Endothelial cell of umbilical vein (primary cell): ENCODE measurements around the gene SLC39A5. TPM values are rescaled to one million over a fixed set of nuclear protein-coding genes. Genes with fewer than 3 reads are reported as not detected.

Source experiments
- BruUV-seq: library from RNA; stranded (reverse); fragments of 400-500 nt; replicated peaks from 2 replicates; lab custom pipeline; 2021; lab: Mats Ljungman, UMichigan
- CTCF ChIA-PET: fragments of 300-600, 350-600 bp; sonication (Branson Sonifier 250); formaldehyde crosslinking; loops from one replicate; lab custom pipeline; 2021; ENCODE audit warnings: antibody characterized with exemption, inconsistent platforms; lab: Charles Lee
- POLR2A ChIA-PET: fragments of 300-600, 350-600 bp; sonication (Branson Sonifier 250); formaldehyde crosslinking; loops from one replicate; lab custom pipeline; 2021; ENCODE audit warnings: antibody characterized with exemption, inconsistent platforms; lab: Charles Lee
- DNase-seq: peaks from one replicate; pipeline ENCODE4 v3.0.0-alpha.2; 2011; ENCODE audit warnings: low read depth, low spot score
- FAIRE-seq: peaks from 2 replicates; lab custom pipeline; 2011; peaks lifted over from hg19 to GRCh38; lab: Jason Lieb, UNC
- H2AFZ ChIP-seq: 2 replicates; pipeline ENCODE4 v1.6.0; 2012; ENCODE audit warnings: low read depth, low read length, control low read depth, inconsistent platforms
- H3K27ac ChIP-seq: 2 replicates; pipeline ENCODE4 v1.5.1; 2011; ENCODE audit warnings: low read depth, mild to moderate bottlenecking, control low read depth, low read length, moderate library complexity; ENCODE audit not compliant: insufficient read depth
- H3K27me3 ChIP-seq, 2 experiments: 2 replicates each; pipeline versions ENCODE4 v1.6.0 to v1.6.1; 2011; ENCODE audit warnings: low read length in 2 of 2, mixed read lengths in 1 of 2; ENCODE audit not compliant: control insufficient read depth in 2 of 2, insufficient read depth in 2 of 2
- H3K36me3 ChIP-seq, 2 experiments: 2 replicates in 1 of 2; 3 replicates in 1 of 2; pipeline ENCODE4 v1.5.1; 2011; ENCODE audit warnings: low read length in 2 of 2, mild to moderate bottlenecking in 1 of 2, moderate library complexity in 1 of 2; ENCODE audit not compliant: control insufficient read depth in 2 of 2, insufficient read depth in 2 of 2; ENCODE audit errors: extremely low read depth in 1 of 2
- H3K4me1 ChIP-seq: 3 replicates; pipeline ENCODE4 v1.5.1; 2011; ENCODE audit warnings: mild to moderate bottlenecking, low read length; ENCODE audit not compliant: control insufficient read depth, insufficient read depth; ENCODE audit errors: extremely low read depth
- H3K4me2 ChIP-seq: 2 replicates; pipeline ENCODE4 v1.6.1; 2011; ENCODE audit warnings: low read length, control low read depth, mixed read lengths; ENCODE audit not compliant: insufficient read depth
- H3K4me3 ChIP-seq, 3 experiments: fragments of 200-600 bp in 1 of 3; sonication (generic), shearing (Covaris generic) in 1 of 3; replicated peaks in 1 of 3; 2 replicates each; pipeline ENCODE4 v1.5.1; 2011 to 2016; ENCODE audit warnings: control low read depth in 3 of 3, low read length in 3 of 3, mild to moderate bottlenecking in 2 of 3, inconsistent platforms in 1 of 3, low read depth in 1 of 3, moderate library complexity in 1 of 3; ENCODE audit not compliant: insufficient read depth in 1 of 3
- H3K79me2 ChIP-seq: 2 replicates; pipeline ENCODE4 v1.6.0; 2012; ENCODE audit warnings: low read length, inconsistent platforms; ENCODE audit not compliant: control insufficient read depth, insufficient read depth
- H3K9ac ChIP-seq: replicated peaks from 2 replicates; pipeline ENCODE3; 2011; ENCODE audit warnings: low read length, control low read depth; ENCODE audit not compliant: insufficient read depth; ENCODE audit errors: extremely low read depth
- H3K9me1 ChIP-seq: replicated peaks from 3 replicates; pipeline ENCODE4 v1.6.0; 2011; ENCODE audit warnings: mild to moderate bottlenecking, low read length; ENCODE audit not compliant: control insufficient read depth, insufficient read depth; ENCODE audit errors: extremely low read depth
- H3K9me3 ChIP-seq: replicated peaks from 2 replicates; pipeline ENCODE4 v1.5.1; 2012; ENCODE audit warnings: low read length, inconsistent platforms; ENCODE audit not compliant: control insufficient read depth, insufficient read depth
- H4K20me1 ChIP-seq: replicated peaks from 2 replicates; pipeline ENCODE3; 2011; ENCODE audit warnings: mild to moderate bottlenecking, low read length; ENCODE audit not compliant: control insufficient read depth, insufficient read depth; ENCODE audit errors: extremely low read depth
- EZH2 ChIP-seq: IDR thresholded peaks from 2 replicates; pipeline ENCODE4 v1.6.1; 2012; ENCODE audit warnings: borderline replicate concordance, low read depth, mild to moderate bottlenecking, moderate library complexity, low read length, inconsistent platforms; ENCODE audit not compliant: severe bottlenecking
- FOS ChIP-seq: IDR thresholded peaks from 2 replicates; pipeline ENCODE4 v1.6.1; 2011; ENCODE audit warnings: mild to moderate bottlenecking, low read length, moderate library complexity, borderline replicate concordance; ENCODE audit not compliant: insufficient read depth
- GATA2 ChIP-seq: IDR thresholded peaks from 2 replicates; pipeline ENCODE4 v1.7.0; 2011; ENCODE audit warnings: low read depth, mild to moderate bottlenecking, moderate library complexity, mixed read lengths, low read length; ENCODE audit not compliant: insufficient read length, insufficient read depth
- JUN ChIP-seq: IDR thresholded peaks from 2 replicates; pipeline ENCODE4 v1.6.1; 2011; ENCODE audit warnings: borderline replicate concordance, low read depth; ENCODE audit not compliant: insufficient read length, insufficient read depth
- MAX ChIP-seq: IDR thresholded peaks from 2 replicates; pipeline ENCODE4 v1.6.1; 2011; ENCODE audit not compliant: insufficient read depth, insufficient read length
- MYC ChIP-seq: IDR thresholded peaks from one replicate; pipeline ENCODE4 v1.6.1; 2011; ENCODE audit warnings: mild to moderate bottlenecking, low read depth, low read length
- POLR2A ChIP-seq: IDR thresholded peaks from 2 replicates; pipeline ENCODE4 v1.6.1; 2012; ENCODE audit warnings: low read depth, mild to moderate bottlenecking, control low read depth, low read length
- POLR2AphosphoS5 ChIP-seq: IDR thresholded peaks from 2 replicates; pipeline ENCODE4 v1.6.1; 2012; ENCODE audit warnings: low read depth, mild to moderate bottlenecking, control low read depth, low read length, moderate library complexity; ENCODE audit not compliant: insufficient read depth
- dilution Hi-C: fragments of 300-500 bp; cut with MboI; formaldehyde crosslinking; loops from one replicate; pipeline ENCODE4 v1.15.0; 2019; ENCODE audit warnings: low sequenced_read_pairs; ENCODE audit not compliant: extremely low pct_ligation_motif_present
- intact Hi-C: fragments of 100-400 bp; cut with micrococcal nuclease; formaldehyde crosslinking; loops from one replicate; pipeline ENCODE4 v1.10.0; 2022
- polyA plus RNA-seq, 4 experiments: library from polyadenylated mRNA; depleted of rRNA in 3 of 4; stranded (reverse) in 3 of 4; unstranded in 1 of 4; fragments of >200 nt; gene quantifications; 2 replicates each; pipeline versions ENCODE4 v1.2.1 to v1.2.3, GENCODE V29; 2011 to 2012; ENCODE audit warnings: missing spikeins in 1 of 4
- total RNA-seq: library from RNA; stranded (reverse); gene quantifications from 2 replicates; pipeline ENCODE4 v1.2.3, GENCODE V29; 2021
- TF ChIP-seq, protein P1 (sequence below), 2 donors: IDR thresholded peaks; 1 replicate in 1 of 2; 2 replicates in 1 of 2; pipeline ENCODE4 v1.5.1; 2011; ENCODE audit warnings: low read length in 2 of 2, mild to moderate bottlenecking in 2 of 2, moderate library complexity in 2 of 2, control low read depth in 1 of 2, inconsistent platforms in 1 of 2, low read depth in 1 of 2; ENCODE audit not compliant: insufficient read depth in 1 of 2; ENCODE audit errors: extremely low read depth in 1 of 2

The SLC39A5 gene
- total and polyA plus RNA-seq, 2 donors (not counting 3 experiments of a cell fraction or from before 2014, with no cell fraction given) = 0.10 TPM; not detected in 1

DNA sequence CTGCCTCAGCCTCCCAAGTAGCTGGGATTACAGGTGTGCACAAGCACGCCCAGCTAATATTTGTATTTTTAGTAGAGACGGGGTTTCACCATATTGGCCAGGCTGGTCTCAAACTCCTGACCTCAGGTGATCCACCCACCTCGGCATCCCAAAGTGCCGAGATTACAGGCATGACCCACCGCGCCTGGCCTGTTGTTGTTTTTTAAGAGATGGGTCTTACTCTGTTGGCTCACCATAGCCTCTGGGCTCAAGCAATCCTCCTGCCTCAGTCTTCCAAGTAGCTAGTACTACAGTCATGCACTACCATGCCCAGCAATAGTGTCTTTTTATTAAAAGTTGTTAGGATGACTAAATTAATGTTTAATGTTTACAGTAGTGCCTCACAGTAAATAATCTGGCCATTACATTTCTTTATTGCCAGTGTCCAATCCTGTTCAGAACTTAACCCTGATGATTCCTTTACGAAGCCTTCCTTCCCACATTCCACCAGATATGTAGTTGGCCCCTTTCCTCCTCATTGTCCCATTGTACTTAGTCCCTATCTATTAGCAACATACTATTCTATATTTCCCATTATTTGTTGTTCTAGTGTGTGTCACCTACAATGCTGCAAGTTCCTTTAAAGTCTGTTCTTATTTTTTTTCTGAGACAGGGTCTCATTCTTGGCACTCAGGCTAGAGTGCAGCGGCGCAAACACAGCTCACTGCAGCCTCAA, 31.8 kb upstream of the SLC39A5 start:
- Histone ChIP-seq H3K27ac (peak overlapping the region; percentile 97), H3K9me1 (no peaks in the 10 kb centered on the region), H3K9ac (peak overlapping the region; percentile 68), H3K79me2 (no peaks in the 10 kb centered on the region), H3K9me3 (no peaks in the 10 kb centered on the region), H2AFZ (no peak overlapping the region), H3K36me3 (no peaks in the 10 kb centered on the region), H3K4me3 (no peak overlapping the region), H3K27me3 (no peaks in the 10 kb centered on the region), H3K4me1 (peaks cover 32% of the 10 kb centered on the region), H4K20me1 (no peaks in the 10 kb centered on the region), H3K4me2 (peak overlapping the region; percentile 14)
- intact Hi-C loops (loop anchor here (1.0 kb wide), 3 partner anchors 8 to 102 kb away; partner anchors contain the start of genes CS and NABP2), dilution Hi-C loops (no loop called here)
- ChIA-PET CTCF (interaction anchor here (1.4 to 4.5 kb wide), 3 partner anchors 9 to 24 kb away, joined by 4 to 42 read pairs (median 18); partner anchors contain the start of genes RNF41 and SMARCC2), POLR2A (interaction anchor here (1.1 to 4.5 kb wide), 2 partner anchors 23 to 102 kb away, joined by 3 to 37 read pairs; partner anchors contain the start of genes CS and RNF41)
- peak; percentile 79 for FAIRE-seq
- no TSS peak for BruUV-seq
- TF ChIP-seq GATA2 (peak; percentile 67), JUN (peak; percentile 79), FOS (no peak), POLR2AphosphoS5 (peak; percentile 34)
- DNase-seq = peak; percentile 96

DNA sequence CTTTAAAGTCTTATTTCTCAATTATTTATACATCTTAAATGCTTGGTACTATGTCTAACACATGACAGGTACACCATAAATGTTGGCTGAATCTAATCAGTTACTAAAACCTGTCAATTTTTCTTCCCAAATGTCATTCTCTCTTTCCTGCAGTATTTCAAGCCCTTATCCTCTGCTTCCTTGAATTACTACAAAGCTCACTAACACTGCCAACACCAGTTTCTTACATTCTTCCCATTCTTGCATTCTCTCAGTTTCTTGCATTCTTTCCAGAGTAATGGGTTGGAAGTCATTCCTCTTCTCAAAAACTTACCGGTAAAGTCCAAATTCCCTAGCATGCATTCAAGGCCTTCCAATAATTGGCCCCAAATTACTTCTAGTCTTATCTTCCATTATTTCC, 31.0 kb upstream of the SLC39A5 start:
- DNase-seq (peak; percentile 69), FAIRE-seq (no peak)
- Histone ChIP-seq H3K4me2 (peak overlapping the region; percentile 48), H3K36me3 (no peaks in the 10 kb centered on the region), H3K4me1 (peaks cover 32% of the 10 kb centered on the region), H3K27me3 (no peaks in the 10 kb centered on the region), H3K79me2 (no peaks in the 10 kb centered on the region), H3K27ac (peak overlapping the region; percentile 97), H3K9ac (peak overlapping the region; percentile 59), H3K9me1 (no peaks in the 10 kb centered on the region), H3K4me3 (no peak overlapping the region), H4K20me1 (no peaks in the 10 kb centered on the region), H2AFZ (no peak overlapping the region), H3K9me3 (no peaks in the 10 kb centered on the region)
- intact Hi-C loops = loop anchor here (1.0 kb wide), 2 partner anchors 7 to 101 kb away; partner anchors contain the start of gene CS
- dilution Hi-C loops = no loop called here
- TF ChIP-seq EZH2 (no peak), MAX (no peak), POLR2AphosphoS5 (no peak), MYC (no peak), POLR2A (no peak), JUN (no peak)
- TF ChIP-seq, protein P1, sequence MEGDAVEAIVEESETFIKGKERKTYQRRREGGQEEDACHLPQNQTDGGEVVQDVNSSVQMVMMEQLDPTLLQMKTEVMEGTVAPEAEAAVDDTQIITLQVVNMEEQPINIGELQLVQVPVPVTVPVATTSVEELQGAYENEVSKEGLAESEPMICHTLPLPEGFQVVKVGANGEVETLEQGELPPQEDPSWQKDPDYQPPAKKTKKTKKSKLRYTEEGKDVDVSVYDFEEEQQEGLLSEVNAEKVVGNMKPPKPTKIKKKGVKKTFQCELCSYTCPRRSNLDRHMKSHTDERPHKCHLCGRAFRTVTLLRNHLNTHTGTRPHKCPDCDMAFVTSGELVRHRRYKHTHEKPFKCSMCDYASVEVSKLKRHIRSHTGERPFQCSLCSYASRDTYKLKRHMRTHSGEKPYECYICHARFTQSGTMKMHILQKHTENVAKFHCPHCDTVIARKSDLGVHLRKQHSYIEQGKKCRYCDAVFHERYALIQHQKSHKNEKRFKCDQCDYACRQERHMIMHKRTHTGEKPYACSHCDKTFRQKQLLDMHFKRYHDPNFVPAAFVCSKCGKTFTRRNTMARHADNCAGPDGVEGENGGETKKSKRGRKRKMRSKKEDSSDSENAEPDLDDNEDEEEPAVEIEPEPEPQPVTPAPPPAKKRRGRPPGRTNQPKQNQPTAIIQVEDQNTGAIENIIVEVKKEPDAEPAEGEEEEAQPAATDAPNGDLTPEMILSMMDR (IDR thresholded peaks at IDR 0.05; ENCODE audit: extremely low read depth in 1 of 2, insufficient read depth in 1 of 2, low read depth in 1 of 2, low read length in 2 of 2) = no peak
- TSS peak; percentile 49 for BruUV-seq
- ChIA-PET CTCF (interaction anchor here (0.7 to 4.5 kb wide), 4 partner anchors 10 to 59 kb away, joined by 3 to 42 read pairs (median 11); partner anchors contain the start of genes ANKRD52, RNF41 and SMARCC2), POLR2A (interaction anchor here (0.8 to 4.5 kb wide), 2 partner anchors 23 to 38 kb away, joined by 6 to 37 read pairs; partner anchors contain the start of gene RNF41)
